HG03342 (cell line): Measurements from ENCODE around the gene ZNF236.

Source experiments
- ATAC-seq: cut with Tn5 transposase; IDR thresholded peaks from one replicate; pipeline ENCODE4 v1.9.1; 2021; ENCODE audit warnings: mild to moderate bottlenecking, moderate library complexity; ENCODE audit not compliant: unreplicated experiment

ZNF236 gene

GRCh38 chr18:77001979-77002378, 179.6 kb downstream of the ZNF236 start:
- ATAC-seq, result no peak

GRCh38 chr18:77002496-77002895, 180.1 kb downstream of the ZNF236 start:
- no peak for ATAC-seq

- ATAC-seq, result no peak
Measured at GRCh38 chr18:77003316-77003715, 181.0 kb downstream of the ZNF236 start.

- no peak for ATAC-seq
Measured at GRCh38 chr18:77004555-77005380, 182.4 kb downstream of the ZNF236 start.

- no peak for ATAC-seq
Measured at GRCh38 chr18:77005651-77006195, 183.4 kb downstream of the ZNF236 start.

- no peak for ATAC-seq
Measured at GRCh38 chr18:77006305-77007175, 184.2 kb downstream of the ZNF236 start.

- ATAC-seq, result no peak
Measured at GRCh38 chr18:77007251-77007650, 184.9 kb downstream of the ZNF236 start.

- no peak for ATAC-seq
Measured at GRCh38 chr18:77008006-77008405, 185.6 kb downstream of the ZNF236 start.

GRCh38 chr18:77008576-77009315, 186.4 kb downstream of the ZNF236 start:
- no peak for ATAC-seq

GRCh38 chr18:77009675-77010074, 187.3 kb downstream of the ZNF236 start:
- no peak for ATAC-seq

GRCh38 chr18:77012120-77012519, 189.8 kb downstream of the ZNF236 start:
- no peak for ATAC-seq

- ATAC-seq, result no peak
Measured at GRCh38 chr18:77012806-77013541, 190.6 kb downstream of the ZNF236 start.

- ATAC-seq, result no peak
Measured at GRCh38 chr18:77013811-77014521, 191.6 kb downstream of the ZNF236 start.

GRCh38 chr18:77014538-77014937, 192.2 kb downstream of the ZNF236 start:
- no peak for ATAC-seq

GRCh38 chr18:77015169-77015568, 192.8 kb downstream of the ZNF236 start:
- ATAC-seq, result no peak

GRCh38 chr18:77015771-77016710, 193.7 kb downstream of the ZNF236 start:
- ATAC-seq, result no peak

- no peak for ATAC-seq
Measured at GRCh38 chr18:77016936-77017335, 194.6 kb downstream of the ZNF236 start.

GRCh38 chr18:77017355-77017754, 195.0 kb downstream of the ZNF236 start:
- ATAC-seq, result no peak
